ENCODE data around the gene NR1H3.

- TF ChIP-seq CTCF (IDR thresholded peaks at IDR 0.05) (no peak), POLR2A (IDR thresholded peaks at IDR 0.05) (no peak)
Measured at GRCh38 chr11:47276923-47277322, 19.1 kb downstream of the NR1H3 start.
